IPS DF 6.9 (cell line): Measurements from ENCODE around the gene GPR149.

Source experiments
- DNase-seq: peaks from one replicate; pipeline ENCODE4 v3.0.0-alpha.2; 2013; ENCODE audit warnings: low read depth, low spot score
- H3K27ac ChIP-seq: one replicate; pipeline ENCODE4 v1.5.1; 2013; ENCODE audit warnings: low read length, control low read depth
- H3K27me3 ChIP-seq: 2 replicates; pipeline ENCODE4 v1.6.1; 2013; ENCODE audit warnings: mild to moderate bottlenecking, low read length; ENCODE audit not compliant: control insufficient read depth, insufficient read depth
- H3K36me3 ChIP-seq: 2 replicates; pipeline ENCODE4 v1.6.1; 2013; ENCODE audit warnings: low read length; ENCODE audit not compliant: control insufficient read depth, insufficient read depth
- H3K4me1 ChIP-seq: 2 replicates; pipeline ENCODE4 v1.6.1; 2013; ENCODE audit warnings: low read length; ENCODE audit not compliant: control insufficient read depth, insufficient read depth
- H3K4me3 ChIP-seq: 2 replicates; pipeline ENCODE4 v1.5.1; 2013; ENCODE audit warnings: mild to moderate bottlenecking, low read length
- H3K9me3 ChIP-seq: 2 replicates; pipeline ENCODE4 v1.6.1; 2013; ENCODE audit warnings: low read length, inconsistent platforms; ENCODE audit not compliant: control insufficient read depth, insufficient read depth
- WGBS: extraction: QIAGEN DNeasy Blood & Tissue Kit; methylation state at CpG from one replicate; pipeline ENCODE4 v1.1.7; 2013; ENCODE audit warnings: mixed read lengths, missing lambda C conversion rate; ENCODE audit not compliant: insufficient read length, insufficient coverage; 5-methylcytosine and 5-hydroxymethylcytosine counted together

The GPR149 gene

GRCh38 chr3:154421083-154421482 is 8.9 kb downstream of the GPR149 start:
- Histone ChIP-seq H3K27me3 (no peaks in the 10 kb centered on the region), H3K27ac (no peak overlapping the region), H3K4me3 (no peak overlapping the region), H3K9me3 (no peaks in the 10 kb centered on the region), H3K36me3 (no peaks in the 10 kb centered on the region), H3K4me1 (no peaks in the 10 kb centered on the region)
- WGBS = no CpG with 5 or more reads among the region's 3 CpGs
- no peak for DNase-seq

GRCh38 chr3:154398084-154398967 is 31.7 kb downstream of the GPR149 start:
- WGBS = no CpG with 5 or more reads among the region's 3 CpGs

GRCh38 chr3:154389861-154390260 is 40.1 kb downstream of the GPR149 start:
- Histone ChIP-seq H3K36me3 (no peaks in the 10 kb centered on the region), H3K9me3 (no peaks in the 10 kb centered on the region), H3K4me3 (no peak overlapping the region), H3K27me3 (no peaks in the 10 kb centered on the region), H3K4me1 (no peaks in the 10 kb centered on the region), H3K27ac (no peak overlapping the region)
- no CpG with 5 or more reads among the region's 3 CpGs for WGBS
- no peak for DNase-seq

More at GRCh38 chr3:154398084-154398967, 31.7 kb downstream of the GPR149 start:
- no peak overlapping the region for H3K4me3 ChIP-seq
- no peaks in the 10 kb centered on the region for H3K27me3 ChIP-seq
- no peak overlapping the region for H3K27ac ChIP-seq
- H3K4me1 ChIP-seq = no peaks in the 10 kb centered on the region
- no peak for DNase-seq
- no peaks in the 10 kb centered on the region for H3K9me3 ChIP-seq
- no peaks in the 10 kb centered on the region for H3K36me3 ChIP-seq

- Histone ChIP-seq H3K4me1 (no peaks in the 10 kb centered on the region), H3K27ac (no peak overlapping the region), H3K27me3 (no peaks in the 10 kb centered on the region), H3K9me3 (no peaks in the 10 kb centered on the region), H3K4me3 (no peak overlapping the region), H3K36me3 (no peaks in the 10 kb centered on the region)
- no peak for DNase-seq
Measured at GRCh38 chr3:154384479-154384878, 45.5 kb downstream of the GPR149 start.

- H3K4me3 ChIP-seq = no peak overlapping the region
- no CpG with 5 or more reads among the region's 2 CpGs for WGBS
- no peak overlapping the region for H3K27ac ChIP-seq
- DNase-seq = no peak
- no peaks in the 10 kb centered on the region for H3K36me3 ChIP-seq
- H3K9me3 ChIP-seq = no peaks in the 10 kb centered on the region
- no peaks in the 10 kb centered on the region for H3K4me1 ChIP-seq
- H3K27me3 ChIP-seq = no peaks in the 10 kb centered on the region
Measured at GRCh38 chr3:154378311-154378710, 51.7 kb downstream of the GPR149 start.

DNA sequence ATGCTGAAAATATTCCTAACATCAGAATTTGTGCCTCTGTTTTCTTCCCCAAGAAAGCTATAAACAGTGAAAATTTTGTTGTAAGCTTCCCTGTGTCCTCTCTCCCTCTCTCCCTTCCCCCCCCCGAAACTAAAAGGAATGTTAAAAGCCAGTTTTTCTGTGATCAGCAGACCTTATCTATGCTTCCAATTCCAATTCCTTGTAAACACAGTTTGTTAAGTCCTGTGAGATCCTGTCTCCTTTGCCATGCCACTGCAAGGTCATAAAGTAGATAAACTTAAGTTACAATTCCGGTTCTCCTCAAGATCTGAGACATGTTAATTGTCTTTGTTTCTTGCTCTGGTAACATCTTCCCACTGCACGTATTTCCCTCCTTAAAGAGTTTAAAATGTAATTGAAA is 62.8 kb downstream of the GPR149 start:
- DNase-seq = no peak
- Histone ChIP-seq H3K27me3 (no peaks in the 10 kb centered on the region), H3K4me1 (no peaks in the 10 kb centered on the region), H3K4me3 (no peak overlapping the region), H3K9me3 (no peaks in the 10 kb centered on the region), H3K36me3 (no peaks in the 10 kb centered on the region), H3K27ac (no peak overlapping the region)
- WGBS = no CpG with 5 or more reads among the region's 3 CpGs

DNA sequence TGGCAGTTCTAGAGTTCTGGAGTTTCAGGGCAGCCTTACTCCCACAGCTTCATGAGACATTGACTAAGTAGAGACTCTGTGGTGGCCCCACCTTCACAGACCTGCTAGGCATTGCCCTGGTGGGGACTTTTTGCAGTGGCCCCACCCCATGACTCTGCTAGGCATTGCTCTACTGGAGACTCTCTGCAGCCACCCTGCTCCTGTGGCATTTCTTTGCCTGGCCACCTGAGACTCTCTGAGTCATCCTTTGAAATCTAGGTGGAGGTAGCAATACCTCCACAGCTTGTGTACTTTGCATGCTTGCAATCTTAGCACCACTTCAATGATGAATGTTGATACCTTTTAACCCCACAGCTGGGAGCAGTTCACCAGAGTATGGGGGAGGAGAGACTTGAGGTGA is 65.1 kb downstream of the GPR149 start:
- H3K9me3 ChIP-seq = no peaks in the 10 kb centered on the region
- H3K4me3 ChIP-seq = no peak overlapping the region
- no peak for DNase-seq
- H3K36me3 ChIP-seq = no peaks in the 10 kb centered on the region
- H3K4me1 ChIP-seq = no peaks in the 10 kb centered on the region
- no peak overlapping the region for H3K27ac ChIP-seq
- no peaks in the 10 kb centered on the region for H3K27me3 ChIP-seq

GRCh38 chr3:154361099-154361498 is 68.9 kb downstream of the GPR149 start:
- Histone ChIP-seq H3K27me3 (no peaks in the 10 kb centered on the region), H3K4me3 (no peak overlapping the region), H3K9me3 (no peaks in the 10 kb centered on the region), H3K27ac (no peak overlapping the region), H3K4me1 (no peaks in the 10 kb centered on the region), H3K36me3 (no peaks in the 10 kb centered on the region)
- WGBS = no CpG with 5 or more reads among the region's 1 CpG
- no peak for DNase-seq

DNA sequence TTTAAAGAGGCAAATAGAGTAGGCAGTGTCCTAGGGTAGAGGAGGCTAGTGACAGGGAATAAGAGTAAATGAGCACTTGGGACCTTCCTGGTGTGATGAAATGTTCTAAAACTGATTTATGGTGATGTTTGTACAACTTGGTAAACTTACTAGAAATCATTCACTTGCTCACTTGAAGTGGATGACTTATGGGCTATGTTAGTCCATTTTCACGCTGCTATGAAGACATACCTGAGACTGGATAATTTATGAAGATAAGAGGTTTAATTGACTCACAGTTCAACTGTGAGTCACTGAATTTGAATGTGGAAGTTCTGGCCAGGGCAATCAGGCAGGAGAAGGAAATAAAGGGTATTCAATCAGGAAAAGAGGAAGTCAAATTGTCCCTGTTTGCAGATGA is 74.0 kb downstream of the GPR149 start:
- Histone ChIP-seq H3K27ac (no peak overlapping the region), H3K36me3 (no peaks in the 10 kb centered on the region), H3K4me3 (no peak overlapping the region), H3K27me3 (no peaks in the 10 kb centered on the region), H3K4me1 (no peaks in the 10 kb centered on the region), H3K9me3 (no peaks in the 10 kb centered on the region)
- WGBS = no CpG with 5 or more reads among the region's 1 CpG
- DNase-seq = no peak

DNA sequence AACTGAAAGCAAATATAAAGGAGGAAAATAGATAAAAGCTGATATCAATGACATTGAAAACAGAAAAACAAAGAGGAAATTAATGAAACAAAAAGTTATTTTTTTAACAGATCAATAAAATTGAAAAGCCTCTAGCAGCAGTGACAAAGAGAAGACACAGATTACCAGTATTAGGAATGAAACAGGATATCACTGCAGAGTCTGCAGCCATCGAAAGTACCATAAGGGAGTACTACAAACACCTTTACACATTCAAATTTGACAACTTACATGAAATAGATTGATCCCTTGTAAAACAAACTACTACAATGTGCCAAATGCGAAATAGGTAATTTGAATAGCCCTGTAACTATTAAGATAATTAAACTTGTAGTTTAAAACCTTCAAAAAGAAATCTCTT is 80.8 kb downstream of the GPR149 start:
- H3K9me3 ChIP-seq = no peaks in the 10 kb centered on the region
- no peaks in the 10 kb centered on the region for H3K27me3 ChIP-seq
- no peaks in the 10 kb centered on the region for H3K36me3 ChIP-seq
- no CpG with 5 or more reads among the region's 2 CpGs for WGBS
- H3K27ac ChIP-seq = no peak overlapping the region
- no peak for DNase-seq
- H3K4me1 ChIP-seq = no peaks in the 10 kb centered on the region
- H3K4me3 ChIP-seq = no peak overlapping the region
